ENCODE results near the gene HES4. TPM values are rescaled to one million over a fixed set of nuclear protein-coding genes. Genes with fewer than 3 reads are reported as not detected.
"Not testable (repeated sequence)": the region's sequence is repeated elsewhere in the genome, so short reads cannot be mapped to it uniquely, and the experiment has no call there.

The HES4 gene
- total and polyA plus RNA-seq, 4 donors: 13.5 to 47.9 (median 27.1) TPM

DNA sequence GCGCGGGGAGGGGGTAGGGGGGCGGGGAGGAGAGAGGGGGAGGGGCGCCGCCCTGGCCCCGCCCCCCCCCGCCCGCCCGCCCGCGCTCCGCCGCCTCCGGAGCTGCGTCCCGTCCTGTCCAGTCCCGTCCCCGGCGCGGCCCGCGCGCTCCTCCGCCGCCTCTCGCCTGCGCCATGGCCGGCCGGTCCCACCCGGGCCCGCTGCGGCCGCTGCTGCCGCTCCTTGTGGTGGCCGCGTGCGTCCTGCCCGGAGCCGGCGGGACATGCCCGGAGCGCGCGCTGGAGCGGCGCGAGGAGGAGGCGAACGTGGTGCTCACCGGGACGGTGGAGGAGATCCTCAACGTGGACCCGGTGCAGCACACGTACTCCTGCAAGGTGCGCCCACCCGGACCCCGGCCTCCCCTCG is 20.1 kb upstream of the HES4 start, which contains the start of gene AGRN:
AGRN (plus strand) TSS at position 121 of the 405 bp plus-strand sequence; CDS start at position 174, 53 bp downstream.
- WGBS, 2 donors: 0% methylated on average over 24 to 52 of the region's 58 CpGs
- ATAC-seq (ENCODE audit: insufficient read depth, low FRiP score): peak; percentile 5
- TF ChIP-seq, protein P1, sequence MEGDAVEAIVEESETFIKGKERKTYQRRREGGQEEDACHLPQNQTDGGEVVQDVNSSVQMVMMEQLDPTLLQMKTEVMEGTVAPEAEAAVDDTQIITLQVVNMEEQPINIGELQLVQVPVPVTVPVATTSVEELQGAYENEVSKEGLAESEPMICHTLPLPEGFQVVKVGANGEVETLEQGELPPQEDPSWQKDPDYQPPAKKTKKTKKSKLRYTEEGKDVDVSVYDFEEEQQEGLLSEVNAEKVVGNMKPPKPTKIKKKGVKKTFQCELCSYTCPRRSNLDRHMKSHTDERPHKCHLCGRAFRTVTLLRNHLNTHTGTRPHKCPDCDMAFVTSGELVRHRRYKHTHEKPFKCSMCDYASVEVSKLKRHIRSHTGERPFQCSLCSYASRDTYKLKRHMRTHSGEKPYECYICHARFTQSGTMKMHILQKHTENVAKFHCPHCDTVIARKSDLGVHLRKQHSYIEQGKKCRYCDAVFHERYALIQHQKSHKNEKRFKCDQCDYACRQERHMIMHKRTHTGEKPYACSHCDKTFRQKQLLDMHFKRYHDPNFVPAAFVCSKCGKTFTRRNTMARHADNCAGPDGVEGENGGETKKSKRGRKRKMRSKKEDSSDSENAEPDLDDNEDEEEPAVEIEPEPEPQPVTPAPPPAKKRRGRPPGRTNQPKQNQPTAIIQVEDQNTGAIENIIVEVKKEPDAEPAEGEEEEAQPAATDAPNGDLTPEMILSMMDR (IDR thresholded peaks at IDR 0.05; ENCODE audit: control extremely low read depth, extremely low read depth): no peak
- no peak for DNase-seq
- Histone ChIP-seq H3K36me3 (ENCODE audit: control insufficient read depth in 4 of 4, insufficient read depth in 4 of 4, low read length in 4 of 4) (no peaks in the 10 kb centered on the region), H3K4me3 (peak within 1 kb of the TSS; percentile 72), H3K9me3 (ENCODE audit: control insufficient read depth in 4 of 4, insufficient read depth in 3 of 4, low read length in 3 of 4) (no peaks in the 10 kb centered on the region), H3K27ac (ENCODE audit: low read depth in 1 of 2, low read length in 1 of 2) (peak within 1 kb of the TSS; percentile 66 to 67), H3K4me1 (ENCODE audit: control insufficient read depth in 5 of 5, insufficient read depth in 5 of 5, low read length in 5 of 5) (peaks cover 0 to 27% (median 19%) of the 10 kb centered on the region in 5 donors), H3K9ac (ENCODE audit: insufficient read depth in 1 of 2, low read length in 2 of 2) (no peak within 1 kb of the TSS), H3K27me3 (ENCODE audit: control insufficient read depth in 3 of 3, insufficient read depth in 3 of 3, low read length in 2 of 3) (no peaks in the 10 kb centered on the region)

DNA sequence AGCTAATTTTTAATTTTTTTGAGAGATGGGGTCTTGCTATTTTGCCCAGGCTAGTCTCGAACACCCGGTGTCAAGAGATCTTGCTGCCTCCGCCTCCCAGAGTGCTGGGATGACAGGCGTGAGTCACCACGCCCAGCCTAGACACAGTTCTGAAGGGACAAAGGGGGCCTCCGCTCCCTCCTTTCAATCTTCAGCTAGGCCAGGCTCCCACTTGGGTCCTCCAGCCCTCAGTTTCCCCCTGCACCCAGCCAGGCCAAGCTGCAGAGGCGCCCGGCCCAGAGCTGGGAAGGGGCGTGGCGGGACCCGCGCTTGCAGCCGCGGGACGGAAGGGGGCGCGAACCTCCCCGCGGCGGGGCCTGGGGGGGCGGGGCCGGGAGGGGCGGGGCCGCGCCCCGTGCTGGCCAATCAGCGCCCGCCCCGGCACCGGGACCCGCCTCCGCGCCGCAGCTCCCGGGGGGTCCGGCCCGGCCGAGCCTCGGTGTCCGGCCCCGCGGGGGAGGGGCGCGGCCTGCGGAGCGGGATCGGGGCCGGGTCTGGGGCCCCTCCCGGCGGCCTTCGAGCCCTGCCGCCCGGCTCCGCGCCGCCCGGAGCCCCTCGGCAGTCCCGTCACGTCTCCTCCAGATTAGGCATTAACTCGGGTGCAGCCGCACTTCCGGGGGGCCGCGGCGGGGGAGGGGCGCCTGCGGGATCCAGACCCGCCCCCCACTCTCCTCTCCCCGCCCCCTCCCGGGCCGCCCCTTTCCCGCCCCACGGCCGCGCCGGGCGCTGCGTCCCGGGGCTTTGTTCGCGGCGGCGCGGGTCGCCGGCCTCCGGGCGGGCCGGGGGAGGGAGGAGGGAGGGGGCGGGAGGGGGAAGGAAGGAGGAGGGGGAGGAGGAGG is 19.5 kb upstream of the HES4 start:
- H3K36me3 ChIP-seq (ENCODE audit: control insufficient read depth in 4 of 4, insufficient read depth in 4 of 4, low read length in 4 of 4): no peaks in the 10 kb centered on the region
- no peak overlapping the region for H3K9ac ChIP-seq (ENCODE audit: insufficient read depth in 1 of 2, low read length in 2 of 2)
- DNase-seq: peak; percentile 88 to 93 (median 90)
- peak overlapping the region; percentile 30 for H3K4me3 ChIP-seq
- 1 to 4% methylated on average over 21 to 84 of the region's 91 CpGs for WGBS, 2 donors
- H3K9me3 ChIP-seq (ENCODE audit: control insufficient read depth in 4 of 4, insufficient read depth in 3 of 4, low read length in 3 of 4): no peaks in the 10 kb centered on the region
- H3K27me3 ChIP-seq (ENCODE audit: control insufficient read depth in 3 of 3, insufficient read depth in 3 of 3, low read length in 2 of 3): no peaks in the 10 kb centered on the region
- H3K27ac ChIP-seq (ENCODE audit: low read depth in 1 of 2, low read length in 1 of 2): peak overlapping the region; percentile 66
- TF ChIP-seq, protein P1 (IDR thresholded peaks at IDR 0.05; ENCODE audit: control extremely low read depth, extremely low read depth): peak; percentile 20
- peaks cover 0 to 23% (median 13%) of the 10 kb centered on the region in 5 donors for H3K4me1 ChIP-seq (ENCODE audit: control insufficient read depth in 5 of 5, insufficient read depth in 5 of 5, low read length in 5 of 5)
- peak; percentile 91 for ATAC-seq (ENCODE audit: insufficient read depth, low FRiP score)

DNA sequence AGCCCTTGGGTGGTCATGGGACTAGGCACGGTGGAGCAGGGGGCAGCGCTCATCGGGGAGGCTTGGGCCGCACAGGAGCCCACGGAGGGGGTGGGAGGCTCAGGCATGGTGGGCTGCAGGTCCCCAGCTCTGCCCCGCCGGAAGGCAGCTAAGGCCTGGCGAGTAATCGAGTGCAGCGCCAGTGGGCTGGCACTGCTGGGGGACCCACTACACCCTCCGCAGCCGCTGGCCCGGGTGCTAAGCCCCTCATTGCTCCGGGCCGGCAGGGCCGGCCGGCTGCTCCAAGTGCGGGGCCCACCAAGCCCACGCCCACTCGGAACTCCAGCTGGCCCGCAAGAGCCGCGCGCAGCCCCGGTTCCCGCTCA is 18.4 kb upstream of the HES4 start:
- WGBS, 2 donors: 94 to 96% methylated on average over 21 to 26 of the region's 26 CpGs
- H3K4me3 ChIP-seq; ATAC-seq (ENCODE audit: insufficient read depth, low FRiP score); H3K9ac ChIP-seq (ENCODE audit: insufficient read depth in 1 of 2, low read length in 2 of 2); H3K36me3 ChIP-seq (ENCODE audit: control insufficient read depth in 4 of 4, insufficient read depth in 4 of 4, low read length in 4 of 4); H3K27me3 ChIP-seq (ENCODE audit: control insufficient read depth in 3 of 3, insufficient read depth in 3 of 3, low read length in 2 of 3); H3K27ac ChIP-seq (ENCODE audit: low read depth in 1 of 2, low read length in 1 of 2); DNase-seq; H3K9me3 ChIP-seq (ENCODE audit: control insufficient read depth in 4 of 4, insufficient read depth in 3 of 4, low read length in 3 of 4): not testable (repeated sequence)
- H3K4me1 ChIP-seq (ENCODE audit: control insufficient read depth in 5 of 5, insufficient read depth in 5 of 5, low read length in 5 of 5): peaks cover 0 to 27% (median 6%) of the 10 kb centered on the region in 5 donors

DNA sequence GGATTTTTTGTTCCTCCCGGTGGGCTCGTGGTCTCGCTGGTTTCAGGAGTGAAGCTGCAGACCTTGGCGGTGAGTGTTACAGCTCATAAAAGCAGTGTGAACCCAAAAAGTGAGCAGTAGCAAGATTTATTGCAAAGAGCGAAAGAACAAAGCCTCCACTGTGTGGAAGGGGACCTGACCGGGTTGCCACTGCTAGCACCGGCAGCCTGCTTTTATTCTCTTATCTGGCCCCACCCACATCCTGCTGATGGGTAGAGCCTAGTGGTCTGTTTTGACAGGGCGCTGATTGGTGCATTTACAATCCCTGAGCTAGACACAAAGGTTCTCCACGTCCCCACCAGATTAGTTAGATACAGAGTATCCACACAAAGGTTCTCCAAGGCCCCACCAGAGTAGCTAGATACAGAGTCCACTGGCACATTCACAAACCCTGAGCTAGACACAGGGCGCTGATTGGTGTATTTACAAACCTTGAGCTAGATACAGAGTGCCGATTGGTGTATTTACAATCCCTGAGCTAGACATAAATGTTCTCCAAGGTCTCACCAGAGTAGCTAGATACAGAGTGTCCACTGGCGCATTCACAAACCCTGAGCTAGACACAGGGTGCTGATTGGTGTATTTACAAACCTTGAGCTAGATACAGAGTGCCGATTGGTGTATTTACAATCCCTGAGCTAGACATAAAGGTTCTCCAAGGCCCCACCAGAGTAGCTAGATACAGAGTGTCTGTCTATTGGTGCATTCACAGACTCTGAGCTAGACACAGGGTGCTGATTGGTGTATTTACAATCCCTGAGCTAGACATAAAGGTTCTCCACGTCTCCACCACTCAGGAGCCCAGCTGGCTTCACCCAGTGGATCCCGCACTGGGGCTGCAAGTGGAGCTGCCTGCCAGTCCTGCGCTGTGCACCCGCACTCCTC is 17.8 kb upstream of the HES4 start:
- H3K9ac ChIP-seq (ENCODE audit: insufficient read depth in 1 of 2, low read length in 2 of 2); H3K36me3 ChIP-seq (ENCODE audit: control insufficient read depth in 4 of 4, insufficient read depth in 4 of 4, low read length in 4 of 4); ATAC-seq (ENCODE audit: insufficient read depth, low FRiP score); DNase-seq; H3K9me3 ChIP-seq (ENCODE audit: control insufficient read depth in 4 of 4, insufficient read depth in 3 of 4, low read length in 3 of 4); H3K27ac ChIP-seq (ENCODE audit: low read depth in 1 of 2, low read length in 1 of 2); H3K27me3 ChIP-seq (ENCODE audit: control insufficient read depth in 3 of 3, insufficient read depth in 3 of 3, low read length in 2 of 3); H3K4me3 ChIP-seq: not testable (repeated sequence)
- H3K4me1 ChIP-seq (ENCODE audit: control insufficient read depth in 5 of 5, insufficient read depth in 5 of 5, low read length in 5 of 5): peaks cover 0 to 30% (median 6%) of the 10 kb centered on the region in 5 donors
- 81 to 89% methylated on average over 16 to 17 of the region's 17 CpGs for WGBS, 2 donors
